H1 (cell line): ENCODE data around the gene C19orf47. TPM values are rescaled to one million over a fixed set of nuclear protein-coding genes. Genes with fewer than 3 reads are reported as not detected.
A peak's percentile ranks its signal among the peaks of the same experiment; 100 is the strongest.

Experiments
- CTCF ChIA-PET: fragments of 300-600 bp; sonication (Branson Sonifier 250); formaldehyde crosslinking; loops from one replicate; lab custom pipeline; 2021; ENCODE audit not compliant: partially characterized antibody; lab: Charles Lee
- POLR2A ChIA-PET: fragments of 300-600 bp; sonication (Branson Sonifier 250); formaldehyde crosslinking; loops from one replicate; lab custom pipeline; 2021; ENCODE audit warnings: inconsistent platforms; ENCODE audit not compliant: partially characterized antibody; lab: Charles Lee
- DNase-seq, 2 experiments: peaks; one replicate each; pipeline versions ENCODE4 v3.0.0 to v3.0.0-alpha.2; 2010 to 2022; ENCODE audit warnings: low spot score in 2 of 2, low read depth in 1 of 2, mixed read lengths in 1 of 2
- FAIRE-seq: peaks from 2 replicates; lab custom pipeline; 2011; peaks lifted over from hg19 to GRCh38; lab: Jason Lieb, UNC
- H2AFZ ChIP-seq: 2 replicates; pipeline ENCODE4 v1.8.1; 2012; ENCODE audit warnings: low read length, inconsistent platforms
- H2AK5ac ChIP-seq: 2 replicates; pipeline ENCODE4 v1.6.1; 2013; ENCODE audit warnings: low read depth, low read length
- H2BK120ac ChIP-seq: replicated peaks from 2 replicates; pipeline ENCODE3; 2013; ENCODE audit warnings: low read depth, low read length, inconsistent platforms
- H2BK12ac ChIP-seq: 2 replicates; pipeline ENCODE4 v1.6.1; 2013; ENCODE audit warnings: low read depth, low read length
- H2BK15ac ChIP-seq: 2 replicates; pipeline ENCODE4 v1.6.1; 2013; ENCODE audit warnings: low read length
- H2BK20ac ChIP-seq: 2 replicates; pipeline ENCODE4 v1.6.1; 2013; ENCODE audit warnings: low read length
- H2BK5ac ChIP-seq: 2 replicates; pipeline ENCODE4 v1.6.1; 2013; ENCODE audit warnings: low read depth, low read length
- H3K14ac ChIP-seq: 2 replicates; pipeline ENCODE4 v1.6.1; 2013; ENCODE audit warnings: inconsistent platforms; ENCODE audit not compliant: insufficient read length
- H3K18ac ChIP-seq: 2 replicates; pipeline ENCODE4 v1.6.1; 2013; ENCODE audit warnings: low read length; ENCODE audit errors: extremely low read depth
- H3K23ac ChIP-seq: 2 replicates; pipeline ENCODE4 v1.6.1; 2013; ENCODE audit warnings: inconsistent platforms; ENCODE audit not compliant: insufficient read length
- H3K23me2 ChIP-seq: 2 replicates; pipeline ENCODE4 v1.6.1; 2013; ENCODE audit warnings: low read depth, low read length
- H3K27ac ChIP-seq: 2 replicates; pipeline ENCODE4 v1.6.1; 2011; ENCODE audit warnings: low read depth, low read length, inconsistent platforms
- H3K27me3 ChIP-seq, 4 experiments: replicated peaks in 1 of 4; 1 replicate in 1 of 4; 2 replicates in 3 of 4; pipeline versions ENCODE4 v1.6.1 to v1.8.1; 2011 to 2013; ENCODE audit warnings: low read length in 3 of 4, mild to moderate bottlenecking in 3 of 4, inconsistent platforms in 2 of 4, mixed read lengths in 2 of 4, moderate library complexity in 1 of 4; ENCODE audit not compliant: control insufficient read depth in 3 of 4, insufficient read depth in 3 of 4; ENCODE audit errors: extremely low read depth in 1 of 4
- H3K36me3 ChIP-seq, 4 experiments: 2 replicates each; pipeline versions ENCODE4 v1.6.1 to v1.8.1; 2011 to 2013; ENCODE audit warnings: mild to moderate bottlenecking in 4 of 4, low read length in 3 of 4, moderate library complexity in 2 of 4, control low read depth in 1 of 4, inconsistent platforms in 1 of 4; ENCODE audit not compliant: insufficient read depth in 4 of 4, control insufficient read depth in 2 of 4
- H3K4ac ChIP-seq: replicated peaks from 2 replicates; pipeline ENCODE3; 2013; ENCODE audit warnings: low read length, low read depth, mixed read lengths, inconsistent platforms; ENCODE audit not compliant: insufficient read length
- H3K4me1 ChIP-seq, 4 experiments: replicated peaks in 1 of 4; 1 replicate in 1 of 4; 2 replicates in 3 of 4; pipeline versions ENCODE4 v1.6.1 to v1.8.1; 2011 to 2013; ENCODE audit warnings: low read length in 3 of 4, inconsistent platforms in 2 of 4, mixed read lengths in 1 of 4; ENCODE audit not compliant: insufficient read depth in 4 of 4, control insufficient read depth in 3 of 4
- H3K4me2 ChIP-seq, 2 experiments: 2 replicates each; pipeline versions ENCODE4 v1.6.1 to v1.8.1; 2011 to 2013; ENCODE audit warnings: low read depth in 2 of 2, low read length in 2 of 2, control low read depth in 1 of 2, inconsistent platforms in 1 of 2, mild to moderate bottlenecking in 1 of 2; ENCODE audit not compliant: insufficient read depth in 1 of 2
- H3K4me3 ChIP-seq, 4 experiments: fragments of 200-600, 300-600 bp in 1 of 4; sonication (generic), shearing (Covaris generic), sonication (Bioruptor Twin) in 1 of 4; 2 replicates each; pipeline versions ENCODE4 v1.5.1 to v1.8.1; 2011 to 2016; ENCODE audit warnings: low read length in 4 of 4, low read depth in 3 of 4, control low read depth in 2 of 4, inconsistent platforms in 2 of 4, mild to moderate bottlenecking in 2 of 4, mixed read lengths in 1 of 4, moderate library complexity in 1 of 4; ENCODE audit not compliant: insufficient read depth in 2 of 4; ENCODE audit errors: extremely low read depth in 1 of 4
- H3K56ac ChIP-seq: replicated peaks from 2 replicates; pipeline ENCODE3; 2013; ENCODE audit warnings: low read depth, mild to moderate bottlenecking, mixed read lengths, low read length, inconsistent platforms; ENCODE audit not compliant: insufficient read length
- H3K79me1 ChIP-seq: 2 replicates; pipeline ENCODE4 v1.6.1; 2013; ENCODE audit warnings: low read depth, low read length, control low read depth
- H3K79me2 ChIP-seq, 2 experiments: 2 replicates each; pipeline versions ENCODE4 v1.6.1 to v1.8.1; 2012 to 2013; ENCODE audit warnings: low read length in 2 of 2, mild to moderate bottlenecking in 2 of 2, inconsistent platforms in 1 of 2; ENCODE audit not compliant: insufficient read depth in 2 of 2, control insufficient read depth in 1 of 2
- H3K9ac ChIP-seq, 4 experiments: replicated peaks in 1 of 4; 1 replicate in 1 of 4; 2 replicates in 3 of 4; pipeline versions ENCODE4 v1.6.1 to v1.8.1; 2011 to 2013; ENCODE audit warnings: low read depth in 3 of 4, low read length in 3 of 4, control low read depth in 2 of 4, mild to moderate bottlenecking in 2 of 4, moderate library complexity in 2 of 4, inconsistent platforms in 1 of 4; ENCODE audit errors: extremely low read depth in 1 of 4
- H3K9me3 ChIP-seq, 2 experiments: 2 replicates each; pipeline versions ENCODE4 v1.6.1 to v1.8.1; 2012 to 2013; ENCODE audit warnings: mild to moderate bottlenecking in 2 of 2, moderate library complexity in 2 of 2, control low read depth in 1 of 2, inconsistent platforms in 1 of 2, low read depth in 1 of 2, low read length in 1 of 2, mixed read lengths in 1 of 2; ENCODE audit not compliant: insufficient read depth in 2 of 2
- H4K20me1 ChIP-seq, 2 experiments: replicated peaks in 1 of 2; 2 replicates each; pipeline versions ENCODE3 to v1.8.1; 2011 to 2013; ENCODE audit warnings: inconsistent platforms in 2 of 2, low read length in 2 of 2, mild to moderate bottlenecking in 1 of 2; ENCODE audit not compliant: insufficient read depth in 2 of 2, control insufficient read depth in 1 of 2
- H4K5ac ChIP-seq: 2 replicates; pipeline ENCODE4 v1.6.1; 2013; ENCODE audit warnings: low read length, low read depth, mixed read lengths, inconsistent platforms; ENCODE audit not compliant: insufficient read length
- H4K8ac ChIP-seq: 2 replicates; pipeline ENCODE4 v1.8.0; 2013; ENCODE audit warnings: mild to moderate bottlenecking, moderate library complexity, low read length, inconsistent platforms; ENCODE audit not compliant: insufficient read depth; ENCODE audit errors: extremely low read depth
- H4K91ac ChIP-seq: replicated peaks from 2 replicates; pipeline ENCODE3; 2013; ENCODE audit warnings: low read length, mixed read lengths, inconsistent platforms; ENCODE audit not compliant: insufficient read length
- BRCA1 ChIP-seq: IDR thresholded peaks from 2 replicates; pipeline ENCODE4 v1.6.1; 2012; ENCODE audit warnings: low read depth, low read length, improper control_type of control experiment
- KDM1A ChIP-seq: fragments of 200-600, 300-600 bp; sonication (generic); IDR thresholded peaks from 2 replicates; pipeline ENCODE4 v1.7.1; 2016; ENCODE audit warnings: mild to moderate bottlenecking, low read length, borderline replicate concordance
- KDM5A ChIP-seq: fragments of 200-600 bp; IDR thresholded peaks from 2 replicates; pipeline ENCODE4 v1.7.1; 2012; ENCODE audit warnings: mild to moderate bottlenecking, low read length, inconsistent platforms, mixed read lengths
- POLR2AphosphoS5 ChIP-seq: IDR thresholded peaks from 2 replicates; pipeline ENCODE4 v1.6.1; 2011; ENCODE audit warnings: low read depth, low read length
- TAF1 ChIP-seq: IDR thresholded peaks from 2 replicates; pipeline ENCODE4 v1.6.1; 2011; ENCODE audit warnings: mild to moderate bottlenecking, low read depth, low read length
- WGBS, 2 experiments: shearing (Covaris generic) in 1 of 2; methylation state at CpG; one replicate each; pipeline versions ENCODE4 v1.1.6 to v1.1.7; 2013 to 2015; ENCODE audit warnings: low lambda C conversion rate in 2 of 2, mixed read lengths in 2 of 2, inconsistent platforms in 1 of 2, low coverage in 1 of 2, missing lambda C conversion rate in 1 of 2; ENCODE audit not compliant: insufficient replicate concordance in 2 of 2, insufficient coverage in 1 of 2, insufficient read length in 1 of 2; ENCODE audit errors: extremely low coverage in 1 of 2, missing lambda C conversion rate in 1 of 2; 5-methylcytosine and 5-hydroxymethylcytosine counted together
- polyA plus RNA-seq, 7 experiments: library from polyadenylated mRNA; depleted of rRNA in 3 of 7; stranded (reverse) in 5 of 7; unstranded in 2 of 7; fragments of >200 nt in 5 of 7; fragments of 200-250 nt in 2 of 7; gene quantifications; 1 replicate in 5 of 7; 2 replicates in 1 of 7; 4 replicates in 1 of 7; pipeline versions ENCODE4 v1.2.1 to v1.2.3, GENCODE V29; 2011 to 2013; ENCODE audit warnings: missing spikeins in 2 of 7, mixed read lengths in 2 of 7
- total RNA-seq: library from RNA; stranded (reverse); fragmentation: NEBNext Ultra II Directional; extraction: Animal tissue kit (Norgen Biotek cat#: 25700); gene quantifications from 2 replicates; pipeline ENCODE4 v1.2.1, GENCODE V29; 2021

Gene C19orf47
- total and polyA plus RNA-seq, 2 of the 8 experiments (the other 6 are each of a cell fraction or from before 2014, with no cell fraction given): 17.8 to 27.3 TPM

- TF ChIP-seq TAF1 (no peak), KDM5A (no peak), POLR2AphosphoS5 (no peak), BRCA1 (no peak), KDM1A (no peak)
- Histone ChIP-seq H3K18ac (no peak overlapping the region), H3K27ac (no peak overlapping the region), H3K79me2 (peaks cover 0 to 85% of the 10 kb centered on the region in 2 experiments; a peak in 2 of 4 replicates), H3K4me1 (peaks cover 0 to 18% (median 12%) of the 10 kb centered on the region in 4 experiments; a peak in 6 of 7 replicates), H2BK12ac (no peak overlapping the region), H3K56ac (no peak overlapping the region), H4K8ac (peak overlapping the region; percentile 60; the same call in 1 of the 2 replicates), H3K79me1 (peaks cover 27% of the 10 kb centered on the region), H3K14ac (no peak overlapping the region), H3K4me3 (no peak overlapping the region), H2BK15ac (no peak overlapping the region), H2BK20ac (no peak overlapping the region), H3K23me2 (no peaks in the 10 kb centered on the region), H4K5ac (no peak overlapping the region), H4K91ac (no peak overlapping the region), H4K20me1 (peaks cover 6 to 17% of the 10 kb centered on the region in 2 experiments), H2AK5ac (no peak overlapping the region), H2BK5ac (no peak overlapping the region), H3K9ac (no peak overlapping the region; a peak in 2 of 7 replicates), H3K9me3 (no peaks in the 10 kb centered on the region), H3K4ac (no peak overlapping the region), H3K4me2 (no peak overlapping the region), H3K23ac (no peak overlapping the region), H2BK120ac (no peak overlapping the region), H2AFZ (no peak overlapping the region), H3K36me3 (peaks cover 0 to 3% (median 0%) of the 10 kb centered on the region in 4 experiments; a peak in 1 of 8 replicates), H3K27me3 (no peaks in the 10 kb centered on the region)
- CTCF ChIA-PET: interaction anchor here (0.5 to 3.2 kb wide), 6 partner anchors 13 to 105 kb away, joined by 3 to 12 read pairs (median 5); partner anchors contain the start of gene TTC9B
- DNase-seq (no peak), FAIRE-seq (no peak)
- POLR2A ChIA-PET: no interaction called here
- 93% methylated on average over 10 of the region's 10 CpGs; no CpG with 5 or more reads in 1 of the 2 experiments for WGBS, 2 experiments
These were observed 70.7 kb downstream of the C19orf47 start for GRCh38 chr19:40277356-40278059.
